Keratinocyte (primary cell): ENCODE data around the gene MUC2. TPM values are rescaled to one million over a fixed set of nuclear protein-coding genes. Genes with fewer than 3 reads are reported as not detected.
"Not testable (repeated sequence)": the region's sequence is repeated elsewhere in the genome, so short reads cannot be mapped to it uniquely, and the experiment has no call there.

Experiments
- DNase-seq: peaks from one replicate; pipeline ENCODE4 v3.0.0-alpha.2; 2011; ENCODE audit warnings: low read depth, missing footprints, low spot score
- FAIRE-seq: peaks from 2 replicates; lab custom pipeline; 2011; peaks lifted over from hg19 to GRCh38; lab: Jason Lieb, UNC
- H2AFZ ChIP-seq: 2 replicates; pipeline ENCODE4 v1.6.0; 2012; ENCODE audit warnings: low read length, control low read depth, inconsistent platforms; ENCODE audit not compliant: control insufficient read depth
- H3K27ac ChIP-seq: 2 replicates; pipeline ENCODE4 v1.5.1; 2011; ENCODE audit warnings: low read length; ENCODE audit not compliant: control insufficient read depth, insufficient read depth
- H3K27me3 ChIP-seq: 3 replicates; pipeline ENCODE4 v1.6.0; 2011; ENCODE audit warnings: low read length; ENCODE audit not compliant: control insufficient read depth, insufficient read depth; ENCODE audit errors: extremely low read depth
- H3K36me3 ChIP-seq, 2 experiments: 2 replicates in 1 of 2; 3 replicates in 1 of 2; pipeline ENCODE4 v1.5.1; 2011; ENCODE audit warnings: low read length in 2 of 2, mild to moderate bottlenecking in 1 of 2; ENCODE audit not compliant: control insufficient read depth in 2 of 2, insufficient read depth in 2 of 2; ENCODE audit errors: extremely low read depth in 1 of 2
- H3K4me1 ChIP-seq: 3 replicates; pipeline ENCODE4 v1.5.1; 2011; ENCODE audit warnings: low read length; ENCODE audit not compliant: control insufficient read depth, insufficient read depth; ENCODE audit errors: extremely low read depth
- H3K4me2 ChIP-seq: 3 replicates; pipeline ENCODE4 v1.6.0; 2011; ENCODE audit warnings: low read depth, low read length; ENCODE audit not compliant: control insufficient read depth, insufficient read depth; ENCODE audit errors: extremely low read depth
- H3K4me3 ChIP-seq, 3 experiments: fragments of 200-600 bp in 1 of 3; sonication (generic) in 1 of 3; 2 replicates in 2 of 3; 3 replicates in 1 of 3; pipeline ENCODE4 v1.5.1; 2011 to 2016; ENCODE audit warnings: low read length in 3 of 3, mild to moderate bottlenecking in 3 of 3, control low read depth in 2 of 3, inconsistent platforms in 1 of 3, low read depth in 1 of 3, mixed read lengths in 1 of 3, mixed run types in 1 of 3, moderate library complexity in 1 of 3; ENCODE audit not compliant: control insufficient read depth in 2 of 3, insufficient read depth in 2 of 3; ENCODE audit errors: extremely low read depth in 1 of 3
- H3K79me2 ChIP-seq: 2 replicates; pipeline ENCODE4 v1.6.0; 2012; ENCODE audit warnings: low read length; ENCODE audit not compliant: control insufficient read depth, insufficient read depth
- H3K9ac ChIP-seq: 3 replicates; pipeline ENCODE4 v1.6.0; 2011; ENCODE audit warnings: low read length; ENCODE audit not compliant: control insufficient read depth, insufficient read depth; ENCODE audit errors: extremely low read depth
- H3K9me1 ChIP-seq: 3 replicates; pipeline ENCODE4 v1.6.0; 2011; ENCODE audit warnings: low read length; ENCODE audit not compliant: control insufficient read depth, insufficient read depth; ENCODE audit errors: extremely low read depth
- H3K9me3 ChIP-seq: 2 replicates; pipeline ENCODE4 v1.5.1; 2012; ENCODE audit warnings: low read depth, low read length; ENCODE audit not compliant: control insufficient read depth
- H4K20me1 ChIP-seq: 3 replicates; pipeline ENCODE4 v1.6.0; 2011; ENCODE audit warnings: low read length; ENCODE audit not compliant: control insufficient read depth, insufficient read depth; ENCODE audit errors: extremely low read depth
- EZH2 ChIP-seq: IDR thresholded peaks from one replicate; pipeline ENCODE4 v1.6.1; 2012; ENCODE audit warnings: inconsistent platforms, mild to moderate bottlenecking, low read length, moderate library complexity
- dilution Hi-C: fragments of 300-500 bp; cut with MboI; formaldehyde crosslinking; loops from one replicate; pipeline ENCODE4 v1.7.0; 2020; ENCODE audit warnings: low sequenced_read_pairs; ENCODE audit not compliant: extremely low pct_ligation_motif_present
- polyA plus RNA-seq, 5 experiments: library from polyadenylated mRNA; depleted of rRNA in 3 of 5; stranded (reverse) in 3 of 5; stranded (forward) in 1 of 5; unstranded in 1 of 5; fragments of >200 nt; gene quantifications; 1 replicate in 1 of 5; 2 replicates in 3 of 5; 3 replicates in 1 of 5; pipeline versions ENCODE4 v1.2.1 to v1.2.3, GENCODE V29; 2011 to 2012; ENCODE audit warnings: missing spikeins in 2 of 5, low read depth in 1 of 5, low replicate concordance in 1 of 5
- TF ChIP-seq, protein P1 (sequence below), 3 experiments: IDR thresholded peaks in 1 of 3; conservative IDR thresholded peaks in 1 of 3; optimal IDR thresholded peaks in 1 of 3; 2 replicates in 2 of 3; 3 replicates in 1 of 3; pipeline versions ENCODE3 to v1.5.1; 2011; ENCODE audit warnings: low read length in 3 of 3, mild to moderate bottlenecking in 3 of 3, moderate library complexity in 2 of 3, control low read depth in 1 of 3, inconsistent platforms in 1 of 3; ENCODE audit not compliant: insufficient read depth in 2 of 3; ENCODE audit errors: extremely low read depth in 1 of 3

The MUC2 gene
- polyA plus RNA-seq, 1 donor (not counting 4 experiments of a cell fraction or from before 2014, with no cell fraction given) = not detected

DNA sequence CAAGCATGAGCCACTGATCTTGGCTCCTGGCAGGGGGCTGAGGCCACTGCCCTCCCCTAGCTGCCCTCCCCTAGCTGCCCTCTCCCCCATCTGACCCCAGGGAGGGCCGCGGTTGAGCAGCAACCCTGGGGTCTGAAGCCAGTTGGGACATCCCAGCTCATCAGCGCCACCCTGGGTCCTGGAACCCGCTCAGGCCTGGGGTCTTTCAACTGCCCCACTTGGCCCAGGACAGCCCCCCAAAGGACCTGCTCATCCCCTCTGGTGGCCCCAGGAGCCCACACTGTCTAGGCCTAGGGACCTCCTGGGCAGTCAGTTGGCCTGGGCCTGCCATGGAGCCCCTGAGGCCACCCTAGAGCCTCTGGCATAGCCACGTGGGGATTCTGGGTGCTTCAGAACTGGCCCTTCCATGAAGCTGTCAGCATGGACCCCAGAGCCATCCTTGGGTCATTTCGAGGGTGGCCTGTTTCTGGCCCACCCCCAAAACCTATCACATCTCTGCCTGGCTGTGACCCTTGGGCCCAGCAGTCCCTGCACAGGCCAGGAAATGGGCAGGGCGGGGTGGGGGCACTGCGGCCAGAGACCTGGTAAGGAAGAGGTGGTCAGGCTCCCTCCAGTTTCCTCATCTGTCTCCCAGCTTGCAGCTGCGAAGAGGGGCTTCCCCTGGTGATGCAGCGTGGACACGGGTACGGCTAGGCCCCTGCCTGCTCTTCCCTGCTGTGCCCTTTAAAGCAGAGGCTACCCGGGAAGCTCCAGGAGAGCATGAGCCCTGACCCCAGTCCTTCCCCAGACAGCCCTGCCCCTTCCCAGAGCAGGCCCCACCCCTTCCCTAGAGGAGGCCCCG, 37.9 kb downstream of the MUC2 start:
- Histone ChIP-seq H3K4me1 (no peaks in the 10 kb centered on the region), H3K36me3 (no peaks in the 10 kb centered on the region), H3K9ac (no peak overlapping the region), H3K9me3 (peaks cover 4% of the 10 kb centered on the region), H3K4me3 (no peak overlapping the region), H3K27me3 (peaks cover 4% of the 10 kb centered on the region), H4K20me1 (no peaks in the 10 kb centered on the region), H3K4me2 (no peak overlapping the region), H3K79me2 (no peaks in the 10 kb centered on the region), H3K9me1 (no peaks in the 10 kb centered on the region), H2AFZ (no peak overlapping the region), H3K27ac (no peak overlapping the region)
- TF ChIP-seq, protein P1, sequence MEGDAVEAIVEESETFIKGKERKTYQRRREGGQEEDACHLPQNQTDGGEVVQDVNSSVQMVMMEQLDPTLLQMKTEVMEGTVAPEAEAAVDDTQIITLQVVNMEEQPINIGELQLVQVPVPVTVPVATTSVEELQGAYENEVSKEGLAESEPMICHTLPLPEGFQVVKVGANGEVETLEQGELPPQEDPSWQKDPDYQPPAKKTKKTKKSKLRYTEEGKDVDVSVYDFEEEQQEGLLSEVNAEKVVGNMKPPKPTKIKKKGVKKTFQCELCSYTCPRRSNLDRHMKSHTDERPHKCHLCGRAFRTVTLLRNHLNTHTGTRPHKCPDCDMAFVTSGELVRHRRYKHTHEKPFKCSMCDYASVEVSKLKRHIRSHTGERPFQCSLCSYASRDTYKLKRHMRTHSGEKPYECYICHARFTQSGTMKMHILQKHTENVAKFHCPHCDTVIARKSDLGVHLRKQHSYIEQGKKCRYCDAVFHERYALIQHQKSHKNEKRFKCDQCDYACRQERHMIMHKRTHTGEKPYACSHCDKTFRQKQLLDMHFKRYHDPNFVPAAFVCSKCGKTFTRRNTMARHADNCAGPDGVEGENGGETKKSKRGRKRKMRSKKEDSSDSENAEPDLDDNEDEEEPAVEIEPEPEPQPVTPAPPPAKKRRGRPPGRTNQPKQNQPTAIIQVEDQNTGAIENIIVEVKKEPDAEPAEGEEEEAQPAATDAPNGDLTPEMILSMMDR (optimal IDR thresholded peaks at IDR 0.05 in 1 of 3, IDR thresholded peaks at IDR 0.05 in 1 of 3, conservative IDR thresholded peaks at IDR 0.05 in 1 of 3; ENCODE audit: extremely low read depth in 1 of 3, insufficient read depth in 2 of 3, low read length in 3 of 3) = no peak
- TF ChIP-seq EZH2 = no peak
- FAIRE-seq (no peak), DNase-seq (no peak)
- dilution Hi-C loops = no loop called here

DNA sequence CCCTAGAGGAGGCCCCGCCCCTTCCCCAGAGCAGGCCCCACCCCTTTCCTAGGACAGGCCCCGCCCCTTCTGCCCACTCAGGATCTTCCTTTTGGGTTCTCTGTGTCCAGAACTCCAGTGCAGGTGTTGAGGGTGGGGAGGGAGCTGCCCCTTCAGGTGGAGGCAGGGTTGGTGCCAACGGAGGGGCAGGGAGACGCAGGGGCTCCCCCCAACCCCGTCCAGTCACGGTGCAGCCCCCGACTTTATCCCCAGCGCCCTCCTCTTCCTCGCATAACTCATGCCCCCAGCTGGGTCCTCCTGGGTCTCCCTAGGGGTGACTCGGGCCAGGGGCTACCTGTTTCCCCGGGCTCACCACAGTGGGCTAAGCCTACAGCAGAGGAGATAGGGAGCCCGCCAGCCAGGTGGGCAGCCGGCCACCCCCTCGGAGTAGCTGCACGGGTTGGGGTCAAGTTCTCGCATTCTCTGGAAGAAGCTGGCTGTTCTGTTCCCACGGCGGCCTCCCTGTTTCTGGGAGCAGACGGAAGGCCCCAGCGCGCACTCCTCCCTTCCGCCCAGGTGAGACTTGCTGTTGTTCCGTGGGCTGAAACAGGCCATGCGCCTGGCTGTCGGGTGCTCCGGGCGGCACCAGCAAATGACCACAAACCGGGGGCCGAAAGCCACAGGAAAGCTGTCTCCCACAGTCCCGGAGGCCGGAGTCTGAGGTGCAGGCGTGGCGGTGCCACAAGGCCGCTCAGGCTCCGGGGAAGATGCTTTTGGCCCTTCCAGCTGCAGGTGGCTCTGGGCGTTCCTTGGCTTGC, 38.9 kb downstream of the MUC2 start:
- DNase-seq (no peak), FAIRE-seq (no peak)
- Histone ChIP-seq H3K27me3 (peaks cover 4% of the 10 kb centered on the region), H2AFZ (no peak overlapping the region), H3K9me1 (no peaks in the 10 kb centered on the region), H3K27ac (no peak overlapping the region), H3K9ac (no peak overlapping the region), H3K4me3 (no peak overlapping the region), H3K4me1 (no peaks in the 10 kb centered on the region), H3K4me2 (no peak overlapping the region), H4K20me1 (no peaks in the 10 kb centered on the region), H3K9me3 (peaks cover 4% of the 10 kb centered on the region), H3K79me2 (no peaks in the 10 kb centered on the region), H3K36me3 (no peaks in the 10 kb centered on the region)
- dilution Hi-C loops = no loop called here
- TF ChIP-seq, protein P1 (optimal IDR thresholded peaks at IDR 0.05 in 1 of 3, IDR thresholded peaks at IDR 0.05 in 1 of 3, conservative IDR thresholded peaks at IDR 0.05 in 1 of 3; ENCODE audit: extremely low read depth in 1 of 3, insufficient read depth in 2 of 3, low read length in 3 of 3) = no peak
- TF ChIP-seq EZH2 = no peak

DNA sequence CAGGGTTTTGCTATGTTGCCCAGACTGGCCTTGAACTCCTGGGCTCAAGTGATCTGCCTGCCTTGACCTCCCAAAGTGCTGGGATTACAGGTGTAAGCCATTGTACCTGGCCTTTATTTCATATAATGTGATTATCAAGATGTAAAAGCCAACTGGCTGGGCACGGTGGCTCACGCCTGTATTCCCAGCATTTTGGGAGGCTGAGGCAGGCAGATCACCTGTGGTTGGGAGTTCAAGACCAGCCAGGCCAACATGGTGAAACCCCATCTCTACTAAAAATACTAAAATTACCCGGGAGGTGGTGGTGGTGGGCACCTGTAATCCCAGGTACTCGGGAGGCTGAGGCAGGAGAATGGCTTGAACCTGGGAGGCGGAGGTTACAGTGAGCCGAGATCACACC, 40.6 kb downstream of the MUC2 start:
- DNase-seq, H4K20me1 ChIP-seq, H3K27ac ChIP-seq, H3K4me3 ChIP-seq, FAIRE-seq, H2AFZ ChIP-seq, H3K9ac ChIP-seq, H3K9me1 ChIP-seq, H3K4me2 ChIP-seq, H3K9me3 ChIP-seq, H3K79me2 ChIP-seq, H3K27me3 ChIP-seq, H3K36me3 ChIP-seq, dilution Hi-C loops, H3K4me1 ChIP-seq: not testable (repeated sequence)
